HEK293 (cell line): ENCODE measurements around the gene LAMA5.

Experiments used
- CTCF ChIA-PET: fragments of 350-600 bp; formaldehyde crosslinking; extraction: SDS; loops from one replicate; lab custom pipeline; 2021; ENCODE audit warnings: antibody characterized with exemption; lab: Yijun Ruan, JAX
- POLR2A ChIA-PET: fragments of 300-600 bp; formaldehyde crosslinking; extraction: SDS; loops from one replicate; lab custom pipeline; 2020; ENCODE audit warnings: antibody characterized with exemption, inconsistent platforms; lab: Yijun Ruan, JAX
- H3K27ac ChIP-seq: fragments of 200-500 bp; sonication (Bioruptor generic); 2 replicates; pipeline ENCODE4 v1.5.1; 2014; ENCODE audit warnings: low read depth, low read length, control low read depth, inconsistent platforms; ENCODE audit errors: extremely low read depth
- H3K36me3 ChIP-seq, 2 experiments: fragments of 200-500 bp in 1 of 2; sonication (Bioruptor generic) in 1 of 2; 1 replicate in 1 of 2; 2 replicates in 1 of 2; pipeline ENCODE4 v1.5.1; 2014 to 2017; ENCODE audit warnings: inconsistent platforms in 2 of 2, low read length in 2 of 2; ENCODE audit not compliant: control insufficient read depth in 2 of 2, insufficient read depth in 1 of 2
- H3K4me1 ChIP-seq: fragments of 200-500 bp; sonication (Bioruptor generic); 2 replicates; pipeline ENCODE4 v1.5.1; 2014; ENCODE audit warnings: mild to moderate bottlenecking, low read length, inconsistent platforms; ENCODE audit not compliant: control insufficient read depth, insufficient read depth
- H3K4me3 ChIP-seq: 2 replicates; pipeline ENCODE4 v1.5.1; 2011; ENCODE audit warnings: low read depth, mild to moderate bottlenecking, control low read depth, low read length, moderate library complexity
- H3K9me3 ChIP-seq: fragments of 200-500 bp; sonication (Bioruptor generic); 2 replicates; pipeline ENCODE4 v1.5.1; 2014; ENCODE audit warnings: low read depth, low read length, inconsistent platforms; ENCODE audit not compliant: control insufficient read depth, insufficient read depth
- GLI2 ChIP-seq: fragments of 450-650 bp; formaldehyde crosslinking; IDR thresholded peaks from 2 replicates; pipeline ENCODE4; 2017; ENCODE audit warnings: missing biosample characterization, missing genetic modification characterization, low read depth, borderline replicate concordance
- GLIS1 ChIP-seq: fragments of 450-650 bp; formaldehyde crosslinking; IDR thresholded peaks from 2 replicates; pipeline ENCODE4 v1.5.1; 2016; ENCODE audit warnings: missing biosample characterization, missing genetic modification characterization
- KLF1 ChIP-seq: fragments of 450-650 bp; formaldehyde crosslinking; IDR thresholded peaks from 2 replicates; pipeline ENCODE4 v1.5.1; 2016; ENCODE audit warnings: missing biosample characterization, missing genetic modification characterization
- KLF17 ChIP-seq: fragments of 450-650 bp; formaldehyde crosslinking; IDR thresholded peaks from 2 replicates; pipeline ENCODE4 v1.5.1; 2016; ENCODE audit warnings: missing biosample characterization, missing genetic modification characterization
- KLF8 ChIP-seq: fragments of 450-650 bp; formaldehyde crosslinking; IDR thresholded peaks from 2 replicates; pipeline ENCODE4 v1.5.1; 2016; ENCODE audit warnings: missing biosample characterization, missing genetic modification characterization
- KLF9 ChIP-seq: fragments of 450-650 bp; formaldehyde crosslinking; IDR thresholded peaks from 2 replicates; pipeline ENCODE4 v1.5.1; 2016; ENCODE audit warnings: missing biosample characterization, missing genetic modification characterization, low read depth
- PATZ1 ChIP-seq: fragments of 450-650 bp; formaldehyde crosslinking; IDR thresholded peaks from 2 replicates; pipeline ENCODE4 v1.5.1; 2016; ENCODE audit warnings: missing biosample characterization, missing genetic modification characterization
- PRDM4 ChIP-seq: fragments of 450-650 bp; formaldehyde crosslinking; IDR thresholded peaks from 2 replicates; pipeline ENCODE4 v1.5.1; 2017; ENCODE audit warnings: missing biosample characterization, missing genetic modification characterization
- ZBTB1 ChIP-seq: fragments of 450-650 bp; formaldehyde crosslinking; IDR thresholded peaks from 2 replicates; pipeline ENCODE4 v1.5.1; 2016; ENCODE audit warnings: missing biosample characterization, missing genetic modification characterization
- ZBTB21 ChIP-seq: fragments of 450-650 bp; formaldehyde crosslinking; IDR thresholded peaks from 2 replicates; pipeline ENCODE4 v1.5.1; 2017; ENCODE audit warnings: missing biosample characterization, missing genetic modification characterization
- ZFP37 ChIP-seq: fragments of 450-650 bp; formaldehyde crosslinking; IDR thresholded peaks from 2 replicates; pipeline ENCODE4 v1.5.1; 2016; ENCODE audit warnings: missing biosample characterization, missing genetic modification characterization
- ZNF239 ChIP-seq: fragments of 450-650 bp; formaldehyde crosslinking; IDR thresholded peaks from 2 replicates; pipeline ENCODE4 v1.5.1; 2016; ENCODE audit warnings: missing biosample characterization, missing genetic modification characterization
- ZNF473 ChIP-seq: fragments of 450-650 bp; formaldehyde crosslinking; IDR thresholded peaks from 2 replicates; pipeline ENCODE4 v1.5.1; 2017; ENCODE audit warnings: missing biosample characterization, missing genetic modification characterization
- ZNF510 ChIP-seq: fragments of 450-650 bp; formaldehyde crosslinking; IDR thresholded peaks from 2 replicates; pipeline ENCODE4 v1.5.1; 2018; ENCODE audit warnings: mild to moderate bottlenecking, missing genetic modification characterization, missing biosample characterization; ENCODE audit not compliant: insufficient replicate concordance
- ZNF513 ChIP-seq: fragments of 450-650 bp; IDR thresholded peaks from 2 replicates; pipeline ENCODE4 v1.5.1; 2018; ENCODE audit warnings: missing biosample characterization, missing genetic modification characterization
- ZNF555 ChIP-seq: fragments of 450-650 bp; formaldehyde crosslinking; conservative IDR thresholded peaks from 2 replicates; pipeline ENCODE4 v1.5.1; 2017; ENCODE audit warnings: missing biosample characterization, mild to moderate bottlenecking, missing genetic modification characterization, inconsistent platforms
- ZNF747 ChIP-seq: fragments of 450-650 bp; formaldehyde crosslinking; IDR thresholded peaks from 2 replicates; pipeline ENCODE4 v1.5.1; 2016; ENCODE audit warnings: missing biosample characterization, missing genetic modification characterization
- ZNF792 ChIP-seq: fragments of 450-650 bp; formaldehyde crosslinking; IDR thresholded peaks from 2 replicates; pipeline ENCODE4 v1.5.1; 2016; ENCODE audit warnings: missing biosample characterization, missing genetic modification characterization
- TF ChIP-seq, protein P1 (sequence below): fragments of 450-650 bp; formaldehyde crosslinking; IDR thresholded peaks from 2 replicates; pipeline ENCODE4; 2016; ENCODE audit warnings: missing biosample characterization, missing genetic modification characterization
- TF ChIP-seq, protein P2 (sequence below): fragments of 450-650 bp; formaldehyde crosslinking; IDR thresholded peaks from 2 replicates; pipeline ENCODE4 v1.5.1; 2016; ENCODE audit warnings: missing biosample characterization, missing genetic modification characterization
- TF ChIP-seq, protein P3 (sequence below): fragments of 450-650 bp; formaldehyde crosslinking; IDR thresholded peaks from 2 replicates; pipeline ENCODE4 v1.5.1; 2016; ENCODE audit warnings: missing biosample characterization, missing genetic modification characterization, low read depth

Gene LAMA5

GRCh38 chr20:62381842-62382241 is 14.7 kb upstream of the LAMA5 start (continued):
- TF ChIP-seq ZNF513 (tag by site-specific recombination), result peak; percentile 99
- no peak for TF ChIP-seq ZBTB1 (tag by site-specific recombination)
- TF ChIP-seq GLI2 (tag by site-specific recombination), result no peak
- no peak for TF ChIP-seq ZNF747 (tag by site-specific recombination)
- no peak for TF ChIP-seq ZNF792 (tag by site-specific recombination)
- peak; percentile 77; the same call in 1 of the 2 replicates for TF ChIP-seq ZNF239 (tag by site-specific recombination)
- no peak for TF ChIP-seq ZBTB21 (tag by site-specific recombination)

GRCh38 chr20:62381202-62381797 is 14.2 kb upstream of the LAMA5 start:
- POLR2A ChIA-PET, result interaction anchor here (0.7 to 3.4 kb wide), 5 partner anchors 12 to 79 kb away, joined by 3 to 24 read pairs (median 6); no protein-coding TSS in a partner anchor
- Histone ChIP-seq H3K9me3 (no peaks in the 10 kb centered on the region), H3K36me3 (peaks cover 4 to 15% of the 10 kb centered on the region in 2 experiments; a peak in 2 of 3 replicates), H3K4me1 (no peaks in the 10 kb centered on the region; the same call in 1 of the 2 replicates), H3K4me3 (no peak overlapping the region), H3K27ac (no peak overlapping the region; the same call in 1 of the 2 replicates)
- CTCF ChIA-PET, result interaction anchor here (0.7 to 1.1 kb wide), 2 partner anchors 79 to 171 kb away, joined by 3 to 5 read pairs; partner anchors contain the start of gene ADRM1
- TF ChIP-seq ZFP37, result no peak
- no peak for TF ChIP-seq ZNF473 (tag by site-specific recombination)
- no peak for TF ChIP-seq ZNF555 (tag by site-specific recombination)
- no peak for TF ChIP-seq KLF9 (tag by site-specific recombination)
- TF ChIP-seq, protein P1, sequence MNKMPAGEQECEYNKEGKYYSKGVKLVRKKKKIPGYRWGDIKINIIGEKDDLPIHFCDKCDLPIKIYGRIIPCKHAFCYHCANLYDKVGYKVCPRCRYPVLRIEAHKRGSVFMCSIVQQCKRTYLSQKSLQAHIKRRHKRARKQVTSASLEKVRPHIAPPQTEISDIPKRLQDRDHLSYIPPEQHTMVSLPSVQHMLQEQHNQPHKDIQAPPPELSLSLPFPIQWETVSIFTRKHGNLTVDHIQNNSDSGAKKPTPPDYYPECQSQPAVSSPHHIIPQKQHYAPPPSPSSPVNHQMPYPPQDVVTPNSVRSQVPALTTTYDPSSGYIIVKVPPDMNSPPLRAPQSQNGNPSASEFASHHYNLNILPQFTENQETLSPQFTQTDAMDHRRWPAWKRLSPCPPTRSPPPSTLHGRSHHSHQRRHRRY (tag by site-specific recombination), result no peak
- TF ChIP-seq PRDM4 (tag by site-specific recombination), result peak; percentile 24; the same call in 1 of the 2 replicates
- 0 out of 2 replicates have a peak, but pooled peaks have one; percentile 21 for TF ChIP-seq GLIS1 (tag by site-specific recombination)
- TF ChIP-seq PATZ1 (tag by site-specific recombination), result 0 out of 2 replicates have a peak, but pooled peaks have one; percentile 8
- TF ChIP-seq, protein P2, sequence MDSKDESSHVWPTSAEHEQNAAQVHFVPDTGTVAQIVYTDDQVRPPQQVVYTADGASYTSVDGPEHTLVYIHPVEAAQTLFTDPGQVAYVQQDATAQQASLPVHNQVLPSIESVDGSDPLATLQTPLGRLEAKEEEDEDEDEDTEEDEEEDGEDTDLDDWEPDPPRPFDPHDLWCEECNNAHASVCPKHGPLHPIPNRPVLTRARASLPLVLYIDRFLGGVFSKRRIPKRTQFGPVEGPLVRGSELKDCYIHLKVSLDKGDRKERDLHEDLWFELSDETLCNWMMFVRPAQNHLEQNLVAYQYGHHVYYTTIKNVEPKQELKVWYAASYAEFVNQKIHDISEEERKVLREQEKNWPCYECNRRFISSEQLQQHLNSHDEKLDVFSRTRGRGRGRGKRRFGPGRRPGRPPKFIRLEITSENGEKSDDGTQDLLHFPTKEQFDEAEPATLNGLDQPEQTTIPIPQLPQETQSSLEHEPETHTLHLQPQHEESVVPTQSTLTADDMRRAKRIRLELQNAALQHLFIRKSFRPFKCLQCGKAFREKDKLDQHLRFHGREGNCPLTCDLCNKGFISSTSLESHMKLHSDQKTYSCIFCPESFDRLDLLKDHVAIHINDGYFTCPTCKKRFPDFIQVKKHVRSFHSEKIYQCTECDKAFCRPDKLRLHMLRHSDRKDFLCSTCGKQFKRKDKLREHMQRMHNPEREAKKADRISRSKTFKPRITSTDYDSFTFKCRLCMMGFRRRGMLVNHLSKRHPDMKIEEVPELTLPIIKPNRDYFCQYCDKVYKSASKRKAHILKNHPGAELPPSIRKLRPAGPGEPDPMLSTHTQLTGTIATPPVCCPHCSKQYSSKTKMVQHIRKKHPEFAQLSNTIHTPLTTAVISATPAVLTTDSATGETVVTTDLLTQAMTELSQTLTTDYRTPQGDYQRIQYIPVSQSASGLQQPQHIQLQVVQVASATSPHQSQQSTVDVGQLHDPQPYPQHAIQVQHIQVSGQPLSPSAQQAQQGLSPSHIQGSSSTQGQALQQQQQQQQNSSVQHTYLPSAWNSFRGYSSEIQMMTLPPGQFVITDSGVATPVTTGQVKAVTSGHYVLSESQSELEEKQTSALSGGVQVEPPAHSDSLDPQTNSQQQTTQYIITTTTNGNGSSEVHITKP (tag by site-specific recombination), result peak; percentile 68
- no peak for TF ChIP-seq KLF8 (tag by site-specific recombination)
- 0 out of 2 replicates have a peak, but pooled peaks have one; percentile 21 for TF ChIP-seq KLF17 (tag by site-specific recombination)
- TF ChIP-seq, protein P3, sequence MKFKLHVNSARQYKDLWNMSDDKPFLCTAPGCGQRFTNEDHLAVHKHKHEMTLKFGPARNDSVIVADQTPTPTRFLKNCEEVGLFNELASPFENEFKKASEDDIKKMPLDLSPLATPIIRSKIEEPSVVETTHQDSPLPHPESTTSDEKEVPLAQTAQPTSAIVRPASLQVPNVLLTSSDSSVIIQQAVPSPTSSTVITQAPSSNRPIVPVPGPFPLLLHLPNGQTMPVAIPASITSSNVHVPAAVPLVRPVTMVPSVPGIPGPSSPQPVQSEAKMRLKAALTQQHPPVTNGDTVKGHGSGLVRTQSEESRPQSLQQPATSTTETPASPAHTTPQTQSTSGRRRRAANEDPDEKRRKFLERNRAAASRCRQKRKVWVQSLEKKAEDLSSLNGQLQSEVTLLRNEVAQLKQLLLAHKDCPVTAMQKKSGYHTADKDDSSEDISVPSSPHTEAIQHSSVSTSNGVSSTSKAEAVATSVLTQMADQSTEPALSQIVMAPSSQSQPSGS, result 0 out of 2 replicates have a peak, but pooled peaks have one; percentile 25
- TF ChIP-seq ZNF510 (tag by site-specific recombination), result no peak
- peak; percentile 39; the same call in 1 of the 2 replicates for TF ChIP-seq KLF1 (tag by site-specific recombination)
